HK-2 (cell line): ENCODE data around the gene KCP.

ENCODE experiments used
- DNase-seq: peaks from one replicate; pipeline ENCODE4 v3.0.0-alpha.2; 2018; ENCODE audit not compliant: unreplicated experiment

KCP gene

DNA sequence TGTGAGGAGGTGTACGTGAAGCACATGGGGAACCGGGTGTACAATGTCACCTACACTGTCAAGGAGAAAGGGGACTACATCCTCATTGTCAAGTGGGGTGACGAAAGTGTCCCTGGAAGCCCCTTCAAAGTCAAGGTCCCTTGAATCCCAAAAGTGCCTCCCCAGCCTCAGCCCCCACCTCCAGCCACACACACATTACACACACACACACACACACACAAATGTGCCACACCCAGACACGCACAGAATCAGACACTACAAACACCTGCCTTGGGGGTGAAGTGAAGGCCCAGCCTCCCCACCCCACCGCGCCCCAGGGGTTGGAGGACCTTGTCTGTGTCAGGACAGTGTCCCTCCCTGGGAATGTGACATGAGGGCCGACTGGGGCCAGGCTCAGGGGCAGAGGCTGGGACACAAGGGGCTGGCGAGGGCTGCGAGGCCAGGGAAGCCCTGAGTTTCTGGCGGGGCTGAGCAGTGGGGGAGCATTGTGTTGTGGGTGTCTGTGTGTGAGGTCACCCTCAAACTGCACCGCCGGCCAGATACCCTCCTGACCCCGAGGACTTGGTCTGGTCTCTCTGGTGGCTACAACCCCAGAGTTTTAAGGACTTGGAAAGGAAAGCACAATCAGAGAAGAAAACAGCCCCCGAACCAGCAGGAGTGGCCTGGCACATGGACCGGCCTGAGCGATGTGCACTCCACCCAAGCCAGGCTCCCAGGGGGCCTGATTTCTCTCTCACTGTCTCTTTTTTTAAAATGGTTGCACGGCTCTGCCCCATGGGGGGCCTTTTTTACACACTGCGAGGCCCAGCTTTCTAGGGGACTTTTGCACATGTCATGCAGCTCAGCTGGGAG lies 51.9 kb downstream of the KCP start:
- DNase-seq: no peak

DNA sequence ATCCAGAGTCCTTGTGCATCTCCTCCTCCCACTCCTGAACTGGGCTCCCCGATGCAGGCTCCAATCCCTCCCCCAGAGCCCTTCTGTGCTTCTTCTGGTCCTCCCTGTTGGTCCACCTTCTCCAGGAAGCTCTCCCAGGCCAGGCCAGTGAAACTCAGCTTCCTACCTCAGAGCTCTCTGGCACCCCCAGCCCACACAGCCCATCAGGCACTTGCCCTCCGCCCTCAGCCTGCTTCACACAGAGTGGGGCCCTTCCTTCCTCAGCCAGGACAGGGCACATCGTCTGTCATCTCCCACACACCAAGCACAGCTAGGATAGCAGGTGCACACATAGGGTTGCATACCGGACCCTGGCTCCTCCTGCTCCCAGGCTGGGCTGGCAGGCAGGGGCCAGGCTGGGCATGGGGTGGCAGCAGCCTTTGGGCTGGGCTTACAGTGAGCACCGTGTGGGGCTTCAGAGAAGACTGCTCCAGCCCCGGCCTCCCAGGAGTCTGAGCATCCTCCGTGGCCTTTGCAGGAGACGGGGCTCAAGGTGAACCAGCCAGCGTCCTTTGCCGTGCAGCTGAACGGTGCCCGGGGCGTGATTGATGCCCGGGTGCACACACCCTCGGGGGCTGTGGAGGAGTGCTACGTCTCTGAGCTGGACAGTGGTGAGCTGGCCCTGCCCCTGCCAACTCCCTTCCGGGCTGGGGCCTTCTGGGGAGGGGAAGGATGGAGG lies 54.3 kb downstream of the KCP start:
- DNase-seq: no peak

DNA sequence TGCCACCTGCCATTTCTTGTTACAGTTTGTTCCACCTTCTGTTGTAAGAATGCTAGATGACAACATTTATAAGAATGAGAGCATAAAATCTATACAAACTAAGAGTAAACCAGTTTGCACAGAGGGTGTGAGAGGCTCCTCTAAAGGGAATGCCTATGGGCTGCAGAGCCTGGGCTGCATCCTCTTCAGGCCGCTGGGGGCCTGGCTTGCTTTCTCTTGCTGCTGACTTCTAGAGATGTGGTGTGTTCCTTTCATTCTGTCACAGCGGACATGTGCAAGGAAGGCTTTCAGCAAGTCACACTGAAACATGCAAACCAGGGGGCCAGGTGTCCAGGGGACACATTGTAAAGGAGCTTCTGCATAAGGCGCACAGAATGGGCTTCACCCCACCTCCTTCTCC lies 55.0 kb downstream of the KCP start:
- DNase-seq: no peak

DNA sequence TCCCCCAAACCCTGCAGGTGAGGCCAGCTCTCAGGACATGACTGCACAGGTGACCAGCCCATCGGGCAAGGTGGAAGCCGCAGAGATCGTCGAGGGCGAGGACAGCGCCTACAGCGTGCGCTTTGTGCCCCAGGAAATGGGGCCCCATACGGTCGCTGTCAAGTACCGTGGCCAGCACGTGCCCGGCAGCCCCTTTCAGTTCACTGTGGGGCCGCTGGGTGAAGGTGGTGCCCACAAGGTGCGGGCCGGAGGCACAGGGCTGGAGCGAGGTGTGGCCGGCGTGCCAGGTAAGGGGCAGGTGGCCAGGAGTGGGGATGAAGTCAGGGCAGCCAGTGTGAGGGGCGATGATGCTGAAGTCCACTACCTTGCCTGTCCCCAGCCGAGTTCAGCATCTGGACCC lies 56.1 kb downstream of the KCP start:
- no peak for DNase-seq

DNA sequence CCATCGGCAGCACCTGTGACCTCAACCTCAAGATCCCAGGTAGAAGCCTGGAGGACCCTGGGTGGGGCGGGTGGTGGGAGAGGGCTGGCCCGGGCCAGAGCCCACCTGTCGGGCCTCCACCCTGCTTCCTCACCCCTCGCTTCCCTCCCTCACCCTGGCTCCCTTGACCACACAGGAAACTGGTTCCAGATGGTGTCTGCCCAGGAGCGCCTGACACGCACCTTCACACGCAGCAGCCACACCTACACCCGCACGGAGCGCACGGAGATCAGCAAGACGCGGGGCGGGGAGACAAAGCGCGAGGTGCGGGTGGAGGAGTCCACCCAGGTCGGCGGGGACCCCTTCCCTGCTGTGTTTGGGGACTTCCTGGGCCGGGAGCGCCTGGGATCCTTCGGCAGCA lies 56.7 kb downstream of the KCP start:
- no peak for DNase-seq

DNA sequence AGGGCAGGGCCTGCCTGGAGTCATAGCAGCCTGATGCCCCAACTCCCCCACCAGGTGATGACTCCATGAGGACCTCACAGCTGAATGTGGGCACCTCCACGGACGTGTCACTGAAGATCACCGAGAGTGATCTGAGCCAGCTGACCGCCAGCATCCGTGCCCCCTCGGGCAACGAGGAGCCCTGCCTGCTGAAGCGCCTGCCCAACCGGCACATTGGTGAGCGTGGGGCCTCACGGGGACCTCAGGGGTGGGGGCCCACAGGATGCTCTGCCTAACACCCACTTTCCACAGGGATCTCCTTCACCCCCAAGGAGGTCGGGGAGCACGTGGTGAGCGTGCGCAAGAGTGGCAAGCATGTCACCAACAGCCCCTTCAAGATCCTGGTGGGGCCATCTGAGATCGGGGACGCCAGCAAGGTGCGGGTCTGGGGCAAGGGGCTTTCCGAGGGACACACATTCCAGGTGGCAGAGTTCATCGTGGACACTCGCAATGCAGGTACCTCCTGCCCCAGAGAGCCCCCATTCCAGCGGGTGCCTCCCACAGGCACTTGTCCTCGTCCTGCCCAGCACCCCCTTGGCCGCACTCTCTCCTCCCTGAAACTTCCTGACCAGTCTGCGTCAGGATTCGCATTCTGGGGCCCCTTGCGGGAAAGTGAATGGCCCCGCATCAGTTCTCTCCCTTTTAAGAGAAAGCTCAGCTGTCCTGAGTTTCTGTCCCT lies 57.8 kb downstream of the KCP start:
- no peak for DNase-seq

DNA sequence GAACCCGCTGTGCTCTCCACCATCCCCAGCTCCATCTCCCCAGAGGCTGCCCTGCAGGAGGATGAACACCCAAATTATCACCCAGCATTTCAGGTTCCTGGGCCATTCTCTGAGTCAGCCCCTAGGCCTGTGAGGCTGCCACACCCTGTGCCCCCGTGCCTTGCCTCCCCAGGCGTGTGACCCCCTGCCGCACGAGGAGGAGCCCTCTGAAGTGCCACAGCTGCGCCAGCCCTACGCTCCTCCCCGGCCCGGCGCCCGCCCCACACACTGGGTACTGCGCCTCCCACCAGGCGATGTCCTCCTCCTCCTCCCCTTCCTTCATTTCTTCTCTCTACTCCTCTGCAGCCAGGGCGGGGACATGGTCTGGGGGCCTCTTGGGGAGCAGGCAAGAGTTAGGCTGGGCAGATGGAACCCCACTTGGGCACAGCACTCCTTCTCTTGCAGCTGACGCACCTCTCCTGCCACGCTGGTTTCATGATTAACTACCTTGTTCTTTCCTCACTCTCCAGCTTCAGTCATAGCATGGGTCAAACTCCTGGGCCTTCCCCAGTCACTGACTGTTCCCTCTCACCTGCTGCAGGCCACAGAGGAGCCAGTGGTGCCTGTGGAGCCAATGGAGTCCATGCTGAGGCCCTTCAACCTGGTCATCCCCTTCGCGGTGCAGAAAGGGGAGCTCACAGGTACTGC lies 60.6 kb downstream of the KCP start:
- no peak for DNase-seq

DNA sequence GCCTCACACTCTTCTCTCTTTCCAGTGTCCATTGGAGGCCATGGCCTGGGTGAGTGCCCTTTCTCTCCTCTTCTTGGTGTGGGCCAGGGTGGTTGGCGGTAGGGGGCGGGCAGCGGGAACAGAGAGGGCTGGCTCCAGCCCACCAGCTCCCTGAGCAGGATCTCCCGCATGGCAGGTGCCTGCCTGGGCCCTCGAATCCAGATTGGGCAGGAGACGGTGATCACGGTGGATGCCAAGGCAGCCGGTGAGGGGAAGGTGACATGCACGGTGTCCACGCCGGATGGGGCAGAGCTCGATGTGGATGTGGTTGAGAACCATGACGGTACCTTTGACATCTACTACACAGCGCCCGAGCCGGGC lies 61.4 kb downstream of the KCP start:
- no peak for DNase-seq

DNA sequence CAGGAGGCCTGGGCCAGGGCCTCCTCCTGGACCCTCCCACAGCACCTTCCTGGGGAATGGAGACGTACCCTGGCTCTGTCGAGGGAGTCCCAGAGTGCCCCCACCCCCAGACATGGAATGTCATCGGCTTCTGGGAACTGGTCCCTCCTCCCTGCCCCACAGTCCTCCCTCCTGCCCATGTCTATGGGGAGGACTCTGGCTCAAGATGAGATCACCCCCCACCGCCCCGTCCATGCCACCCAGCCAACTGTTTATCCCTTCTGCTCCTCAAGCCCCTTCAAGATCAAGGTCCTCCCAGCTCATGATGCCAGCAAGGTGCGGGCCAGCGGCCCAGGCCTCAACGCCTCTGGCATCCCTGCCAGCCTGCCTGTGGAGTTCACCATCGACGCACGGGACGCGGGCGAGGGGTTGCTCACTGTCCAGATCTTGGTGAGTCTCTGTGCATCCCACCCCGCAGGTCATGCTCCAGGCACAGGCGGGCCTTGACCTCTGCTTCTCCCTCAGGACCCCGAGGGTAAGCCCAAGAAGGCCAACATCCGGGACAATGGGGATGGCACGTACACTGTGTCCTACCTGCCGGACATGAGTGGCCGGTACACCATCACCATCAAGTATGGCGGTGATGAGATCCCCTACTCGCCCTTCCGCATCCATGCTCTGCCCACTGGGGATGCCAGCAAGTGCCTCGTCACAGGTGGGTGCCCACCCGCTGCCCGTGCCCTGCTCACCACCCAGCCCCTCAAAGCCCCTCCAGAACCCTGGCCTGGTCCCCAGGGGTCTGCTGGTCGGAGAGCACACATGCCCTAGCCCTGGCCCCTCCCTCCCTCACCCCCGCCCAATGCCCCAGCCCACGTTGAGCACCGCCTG lies 62.0 kb downstream of the KCP start:
- DNase-seq: no peak

DNA sequence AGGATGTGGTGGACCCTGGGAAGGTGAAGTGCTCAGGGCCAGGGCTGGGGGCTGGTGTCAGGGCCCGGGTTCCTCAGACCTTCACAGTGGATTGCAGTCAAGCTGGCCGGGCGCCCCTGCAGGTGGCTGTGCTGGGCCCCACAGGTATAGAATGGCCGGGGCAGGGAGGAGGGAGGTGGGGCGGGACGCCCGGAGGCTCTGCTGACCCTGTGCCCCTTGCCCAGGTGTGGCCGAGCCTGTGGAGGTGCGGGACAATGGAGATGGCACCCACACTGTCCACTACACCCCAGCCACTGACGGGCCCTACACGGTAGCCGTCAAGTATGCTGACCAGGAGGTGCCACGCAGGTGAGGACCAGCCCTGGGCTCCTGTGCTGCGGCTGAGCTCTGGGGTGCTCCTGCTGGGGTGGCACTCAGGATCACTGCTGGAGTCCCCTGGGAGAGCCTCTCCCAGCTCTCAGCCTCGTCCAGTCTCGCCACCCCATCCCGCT lies 62.7 kb downstream of the KCP start:
- DNase-seq: no peak

DNA sequence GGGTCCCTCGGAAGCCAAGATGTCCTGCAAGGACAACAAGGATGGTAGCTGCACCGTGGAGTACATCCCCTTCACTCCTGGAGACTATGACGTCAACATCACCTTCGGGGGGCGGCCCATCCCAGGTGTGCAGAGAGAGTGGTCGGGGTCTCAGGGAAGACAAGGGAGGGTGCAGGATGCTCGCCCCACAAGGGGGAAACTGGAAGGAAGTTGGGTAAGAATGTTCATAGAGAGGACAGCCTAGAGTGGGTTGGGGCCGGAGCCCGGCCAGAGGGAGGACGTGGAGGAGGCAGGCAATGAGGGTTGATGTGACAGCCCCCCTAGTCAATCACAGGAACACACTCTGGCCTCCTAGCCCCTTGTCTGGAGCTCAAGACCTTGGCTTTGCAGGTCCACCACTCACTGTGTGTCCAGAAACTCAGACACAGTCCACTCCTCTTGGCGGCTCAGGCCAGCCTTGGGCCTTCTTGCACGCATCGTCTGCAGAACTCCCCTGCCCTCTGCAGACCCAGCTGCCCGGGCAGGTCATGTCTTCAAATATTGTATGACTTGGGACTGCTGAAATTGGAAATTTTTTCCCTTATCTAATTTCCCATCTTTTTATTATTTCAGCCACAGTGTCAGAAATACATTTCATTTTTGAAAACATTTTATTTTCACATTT lies 63.6 kb downstream of the KCP start:
- no peak for DNase-seq

DNA sequence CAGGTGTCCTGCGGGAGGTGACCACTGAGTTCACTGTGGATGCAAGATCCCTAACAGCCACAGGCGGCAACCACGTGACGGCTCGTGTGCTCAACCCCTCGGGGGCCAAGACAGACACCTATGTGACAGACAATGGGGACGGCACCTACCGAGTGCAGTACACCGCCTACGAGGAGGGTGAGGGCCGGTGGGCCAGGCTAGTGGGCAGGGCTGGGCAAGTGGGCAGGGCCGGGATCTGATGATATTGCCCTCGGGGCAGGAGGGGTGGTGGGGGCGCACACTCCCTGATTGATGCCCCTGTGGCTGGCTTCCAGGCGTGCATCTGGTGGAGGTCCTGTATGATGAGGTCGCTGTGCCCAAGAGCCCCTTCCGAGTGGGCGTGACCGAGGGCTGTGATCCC lies 64.5 kb downstream of the KCP start:
- DNase-seq: no peak

DNA sequence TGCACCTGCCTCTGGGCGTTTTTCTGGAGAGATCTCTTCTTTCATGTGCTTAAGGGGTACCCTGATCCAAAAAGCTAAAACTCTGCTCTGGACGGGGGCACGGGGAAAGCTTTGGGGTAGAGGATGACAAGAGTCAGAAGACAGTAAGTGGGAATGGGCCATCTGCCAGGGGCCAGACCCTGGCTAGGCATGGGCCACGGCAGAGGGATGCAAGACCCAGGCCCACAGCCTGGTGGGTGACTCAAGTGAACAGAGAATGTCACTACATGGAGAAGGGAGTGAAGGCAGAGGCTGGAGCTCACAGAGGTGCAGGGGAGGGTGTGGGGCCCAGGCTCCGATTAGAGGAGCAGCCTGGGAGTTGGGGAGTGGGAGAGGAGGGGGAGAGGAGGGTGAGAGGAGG lies 65.0 kb downstream of the KCP start:
- no peak for DNase-seq

DNA sequence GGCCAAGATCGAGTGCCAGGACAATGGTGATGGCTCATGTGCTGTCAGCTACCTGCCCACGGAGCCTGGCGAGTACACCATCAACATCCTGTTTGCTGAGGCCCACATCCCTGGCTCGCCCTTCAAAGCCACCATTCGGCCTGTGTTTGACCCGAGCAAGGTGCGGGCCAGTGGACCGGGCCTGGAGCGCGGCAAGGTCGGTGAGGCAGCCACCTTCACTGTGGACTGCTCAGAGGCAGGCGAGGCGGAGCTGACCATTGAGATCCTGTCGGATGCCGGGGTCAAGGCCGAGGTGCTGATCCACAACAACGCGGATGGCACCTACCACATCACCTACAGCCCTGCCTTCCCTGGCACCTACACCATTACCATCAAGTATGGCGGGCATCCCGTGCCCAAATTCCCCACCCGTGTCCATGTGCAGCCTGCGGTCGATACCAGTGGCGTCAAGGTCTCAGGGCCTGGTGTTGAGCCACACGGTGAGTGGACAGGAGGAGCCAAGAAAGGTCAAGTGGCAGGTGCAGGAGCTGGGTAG lies 65.7 kb downstream of the KCP start:
- no peak for DNase-seq

DNA sequence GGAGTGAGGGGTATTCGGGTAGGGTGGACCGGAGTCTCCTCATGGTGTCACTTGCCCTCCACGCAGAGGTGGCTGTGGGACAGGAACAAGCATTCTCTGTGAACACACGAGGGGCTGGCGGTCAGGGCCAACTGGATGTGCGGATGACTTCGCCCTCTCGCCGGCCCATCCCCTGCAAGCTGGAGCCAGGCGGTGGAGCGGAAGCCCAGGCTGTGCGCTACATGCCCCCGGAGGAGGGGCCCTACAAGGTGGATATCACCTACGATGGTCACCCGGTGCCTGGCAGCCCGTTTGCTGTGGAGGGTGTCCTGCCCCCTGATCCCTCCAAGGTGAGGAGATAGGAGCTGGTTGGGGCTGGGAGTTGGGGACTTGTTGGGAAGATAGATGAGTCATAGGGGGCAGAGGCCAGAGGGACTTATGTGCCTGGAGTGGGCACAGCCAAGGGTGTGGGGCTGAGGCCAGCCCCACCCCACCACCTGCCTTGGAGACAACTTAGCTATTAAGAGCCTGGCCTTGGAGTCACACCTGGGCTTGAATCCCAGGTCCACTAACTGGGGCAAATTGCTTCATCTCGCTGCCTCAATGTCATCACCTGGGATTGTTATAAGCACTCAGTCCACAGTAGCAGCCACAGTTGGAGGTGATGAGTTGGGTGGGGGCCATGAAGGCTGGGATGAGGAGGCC lies 66.4 kb downstream of the KCP start:
- DNase-seq: no peak

DNA sequence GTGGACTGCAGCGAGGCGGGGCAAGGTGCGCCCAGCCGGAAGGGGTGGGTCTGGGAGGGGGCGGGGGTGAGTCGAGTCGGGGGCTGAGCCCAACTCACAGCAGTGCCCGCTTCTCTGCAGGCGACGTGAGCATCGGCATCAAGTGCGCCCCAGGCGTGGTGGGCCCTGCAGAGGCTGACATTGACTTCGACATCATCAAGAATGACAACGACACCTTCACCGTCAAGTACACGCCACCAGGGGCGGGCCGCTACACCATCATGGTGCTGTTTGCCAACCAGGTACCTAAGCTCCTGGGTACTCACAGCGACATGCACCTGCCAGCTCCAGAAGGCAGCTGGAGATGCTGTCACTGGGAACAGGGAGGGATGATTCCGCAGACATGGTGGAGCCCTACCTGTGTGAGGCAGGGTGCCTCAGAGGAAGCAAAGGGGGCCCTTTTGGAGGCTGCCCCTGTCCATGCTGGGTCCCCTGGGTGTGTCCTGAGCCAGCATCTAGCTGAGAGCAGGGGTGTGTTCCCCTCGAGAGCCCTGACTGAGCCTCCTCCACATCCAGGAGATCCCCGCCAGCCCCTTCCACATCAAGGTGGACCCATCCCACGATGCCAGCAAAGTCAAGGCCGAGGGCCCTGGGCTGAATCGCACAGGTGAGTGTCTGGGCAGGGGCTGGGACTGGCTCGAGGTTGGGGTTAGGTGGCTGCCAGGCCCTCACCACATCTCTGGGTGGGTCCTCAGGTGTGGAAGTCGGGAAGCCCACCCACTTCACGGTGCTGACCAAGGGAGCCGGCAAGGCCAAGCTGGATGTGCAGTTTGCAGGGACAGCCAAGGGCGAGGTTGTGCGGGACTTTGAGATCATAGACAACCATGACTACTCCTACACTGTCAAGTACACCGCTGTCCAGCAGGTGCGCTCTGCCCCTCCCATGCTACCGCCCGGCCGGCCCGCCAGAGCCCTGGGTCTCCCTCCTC lies 67.6 kb downstream of the KCP start:
- DNase-seq: no peak

DNA sequence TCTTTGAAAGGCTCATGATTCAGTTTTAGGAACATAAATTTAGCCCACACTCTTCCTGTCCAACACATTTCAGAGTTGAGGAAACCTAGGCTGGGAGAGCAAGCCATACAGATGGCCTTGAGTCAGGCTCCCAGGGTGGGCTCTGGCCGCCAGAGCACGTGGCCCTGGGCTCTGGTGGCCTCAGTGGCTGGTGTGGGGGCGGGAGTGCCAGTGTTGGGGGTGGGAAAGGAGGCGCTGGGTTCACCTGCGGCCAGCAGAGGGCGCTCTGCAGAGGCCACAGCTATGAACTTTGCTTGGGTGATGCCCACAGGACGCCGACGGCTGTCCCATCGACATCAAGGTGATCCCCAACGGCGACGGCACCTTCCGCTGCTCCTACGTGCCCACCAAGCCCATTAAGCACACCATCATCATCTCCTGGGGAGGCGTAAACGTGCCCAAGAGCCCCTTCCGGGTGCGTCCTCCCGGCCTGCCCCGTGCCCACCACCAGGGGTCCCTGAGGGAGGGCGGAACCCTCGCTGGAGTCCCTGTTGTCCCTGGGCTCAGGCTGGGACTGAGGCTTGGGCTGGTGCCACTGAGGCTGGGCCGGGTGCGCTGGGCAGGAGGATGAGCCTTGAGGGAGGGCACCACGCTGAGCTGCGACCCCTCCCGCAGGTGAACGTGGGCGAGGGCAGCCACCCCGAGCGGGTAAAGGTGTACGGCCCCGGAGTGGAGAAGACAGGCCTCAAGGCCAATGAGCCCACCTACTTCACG lies 68.4 kb downstream of the KCP start:
- peak; percentile 39 for DNase-seq
